HCT116 (cell line): Measurements from ENCODE around the gene MCRIP2.

Experiments used
- ATF3 ChIP-seq: IDR thresholded peaks from 2 replicates; pipeline ENCODE4 v1.6.1; 2012
- CTCF ChIP-seq, 3 experiments: fragments of 200-600 bp in 1 of 3; sonication (generic) in 1 of 3; IDR thresholded peaks in 2 of 3; conservative IDR thresholded peaks in 1 of 3; 2 replicates each; pipeline ENCODE4 v1.5.1; 2012 to 2017; ENCODE audit warnings: low read depth in 2 of 3, low read length in 2 of 3, antibody characterized with exemption in 1 of 3, borderline replicate concordance in 1 of 3, control low read depth in 1 of 3, mild to moderate bottlenecking in 1 of 3, mixed read lengths in 1 of 3, mixed run types in 1 of 3, moderate library complexity in 1 of 3; ENCODE audit not compliant: insufficient read depth in 1 of 3
- EGR1 ChIP-seq: IDR thresholded peaks from 2 replicates; pipeline ENCODE4 v1.6.1; 2012; ENCODE audit warnings: low read depth
- EZH2 ChIP-seq: fragments of 200-600 bp; sonication (generic); IDR thresholded peaks from 2 replicates; pipeline ENCODE4 v1.6.1; 2017; ENCODE audit warnings: antibody characterized with exemption, mixed run types
- EZH2phosphoT487 ChIP-seq: fragments of 200-600 bp; IDR thresholded peaks from 2 replicates; pipeline ENCODE4 v1.6.1; 2018; ENCODE audit warnings: antibody characterized with exemption, borderline replicate concordance
- POLR2A ChIP-seq: IDR thresholded peaks from 2 replicates; pipeline ENCODE4 v1.7.0; 2011; ENCODE audit warnings: borderline replicate concordance; ENCODE audit not compliant: insufficient read depth, insufficient read length; ENCODE audit errors: extremely low read depth
- POLR2AphosphoS5 ChIP-seq: IDR thresholded peaks from 2 replicates; pipeline ENCODE4 v1.6.1; 2011; ENCODE audit warnings: mild to moderate bottlenecking, low read depth, low read length, moderate library complexity
- SIN3A ChIP-seq: IDR thresholded peaks from 2 replicates; pipeline ENCODE4 v1.6.1; 2012; ENCODE audit warnings: low read depth
- TCF7L2 ChIP-seq: IDR thresholded peaks from 2 replicates; pipeline ENCODE4 v1.7.0; 2011; ENCODE audit warnings: borderline replicate concordance, inconsistent platforms; ENCODE audit not compliant: insufficient read depth, insufficient read length; ENCODE audit errors: extremely low read depth
- ZNF274 ChIP-seq: fragments of 200-500 bp; sonication (Bioruptor generic); IDR thresholded peaks from 2 replicates; pipeline ENCODE4 v1.6.1; 2014; ENCODE audit warnings: mild to moderate bottlenecking, low read depth, low read length, inconsistent platforms

DNA sequence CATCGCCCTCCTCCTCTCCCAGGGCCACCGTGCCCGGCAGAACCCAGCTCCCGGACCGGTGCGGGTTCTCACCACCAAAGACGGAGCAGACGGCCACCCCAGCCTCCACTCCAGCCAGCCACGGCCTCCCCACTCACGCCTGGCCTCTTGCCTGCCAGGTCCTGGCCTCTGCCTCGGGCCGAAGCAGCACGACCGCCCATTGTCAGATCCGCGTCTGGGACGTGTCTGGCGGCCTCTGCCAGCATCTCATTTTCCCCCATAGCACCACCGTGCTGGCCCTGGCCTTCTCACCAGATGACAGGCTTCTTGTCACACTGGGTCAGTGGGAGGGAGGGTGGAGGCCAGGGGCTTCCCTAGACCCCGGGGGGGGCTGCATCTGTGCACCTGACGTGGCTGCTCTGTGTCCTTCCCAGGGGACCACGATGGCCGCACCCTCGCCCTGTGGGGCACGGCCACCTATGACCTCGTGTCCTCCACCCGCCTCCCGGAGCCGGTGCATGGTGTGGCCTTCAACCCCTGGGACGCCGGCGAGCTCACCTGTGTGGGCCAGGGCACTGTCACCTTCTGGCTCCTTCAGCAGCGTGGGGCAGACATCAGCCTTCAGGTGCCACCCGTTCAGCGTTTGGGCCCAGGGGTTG is 19.7 kb downstream of the MCRIP2 start:
- no peak for TF ChIP-seq CTCF (IDR thresholded peaks at IDR 0.05 in 2 of 3, conservative IDR thresholded peaks at IDR 0.05 in 1 of 3; ENCODE audit: borderline replicate concordance in 1 of 3, insufficient read depth in 1 of 3, low read depth in 2 of 3, low read length in 2 of 3)
- TF ChIP-seq TCF7L2: no peak
- TF ChIP-seq POLR2A: no peak
- no peak for TF ChIP-seq EZH2phosphoT487
- TF ChIP-seq EZH2: no peak
- TF ChIP-seq EGR1: no peak
- TF ChIP-seq ATF3: no peak
- TF ChIP-seq POLR2AphosphoS5: no peak
- TF ChIP-seq ZNF274: no peak
- no peak for TF ChIP-seq SIN3A
